ENCODE results near the gene KIDINS220. TPM values are rescaled to one million over a fixed set of nuclear protein-coding genes. Genes with fewer than 3 reads are reported as not detected.

The KIDINS220 gene
- total and polyA plus RNA-seq, 9 of the 15 experiments (the other 6 are each of a cell fraction or from before 2014, with no cell fraction given) = 15.2 to 48.0 (median 34.4) TPM

- TF ChIP-seq AFF1 (IDR thresholded peaks at IDR 0.05; ENCODE audit: low read depth in 1 of 2, partially characterized antibody in 2 of 2) (no peak), ARID2 (IDR thresholded peaks at IDR 0.05) (no peak), BACH1 (tag; IDR thresholded peaks at IDR 0.05) (no peak), BCL6 (CRISPR knock-in tag; IDR thresholded peaks at IDR 0.05) (no peak), REST (IDR thresholded peaks at IDR 0.05; ENCODE audit: borderline replicate concordance) (no peak), REST (CRISPR knock-in tag; IDR thresholded peaks at IDR 0.05; ENCODE audit: low read depth) (no peak), KDM1A (IDR thresholded peaks at IDR 0.05) (peak in 1 of 2 experiments; percentile 6; a peak in 1 of 4 replicates), TBL1XR1 (IDR thresholded peaks at IDR 0.05; ENCODE audit: low read length in 2 of 2) (no peak), RBM17 (IDR thresholded peaks at IDR 0.05; ENCODE audit: borderline replicate concordance, low read depth, low read length) (no peak), HDAC8 (tag; IDR thresholded peaks at IDR 0.05) (no peak), RFX7 (CRISPR knock-in tag; IDR thresholded peaks at IDR 0.05) (no peak), ZBTB8A (IDR thresholded peaks at IDR 0.05; ENCODE audit: partially characterized antibody) (no peak), RAD21 (CRISPR knock-in tag; conservative IDR thresholded peaks at IDR 0.05 in 1 of 2, IDR thresholded peaks at IDR 0.05 in 1 of 2) (no peak)
These were observed 31.9 kb downstream of the KIDINS220 start (continued) for GRCh38 chr2:8805278-8806210.

Measured in K562 (cell line).